AG10803 (cell line): Measurements from ENCODE around the gene PAQR4.

Source experiments
- DNase-seq: peaks from one replicate; pipeline ENCODE4 v3.0.0; 2010; ENCODE audit warnings: low read depth
- H3K4me3 ChIP-seq: 2 replicates; pipeline ENCODE4 v1.5.1; 2011; ENCODE audit warnings: mild to moderate bottlenecking, low read length, control low read depth
- TF ChIP-seq, protein P1 (sequence below): conservative IDR thresholded peaks from 2 replicates; pipeline ENCODE4 v1.5.1; 2011; ENCODE audit warnings: mild to moderate bottlenecking, low read length, control low read depth, inconsistent platforms

The PAQR4 gene

DNA sequence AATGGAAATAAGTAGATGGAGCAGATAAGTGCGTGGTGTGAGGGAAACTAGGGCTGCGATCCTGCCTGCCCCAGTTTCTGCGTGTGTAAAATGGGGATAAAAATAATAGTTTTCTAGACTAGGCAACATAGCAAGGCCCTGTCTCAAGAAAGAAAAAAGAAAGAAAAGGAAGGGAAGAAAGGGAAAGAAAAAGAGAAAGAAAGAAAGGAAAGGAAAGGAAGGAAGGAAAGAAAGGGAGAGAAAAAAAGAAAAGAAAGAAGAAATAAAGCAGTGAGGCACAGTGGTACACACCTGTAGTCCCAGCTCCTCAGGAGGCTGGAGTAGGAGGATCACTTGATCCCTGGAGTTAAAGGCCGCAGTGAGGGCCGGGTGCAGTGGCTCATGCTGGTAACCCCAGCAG is 13.3 kb downstream of the PAQR4 start:
- H3K4me3 ChIP-seq = no peak overlapping the region
- DNase-seq = no peak
- TF ChIP-seq, protein P1, sequence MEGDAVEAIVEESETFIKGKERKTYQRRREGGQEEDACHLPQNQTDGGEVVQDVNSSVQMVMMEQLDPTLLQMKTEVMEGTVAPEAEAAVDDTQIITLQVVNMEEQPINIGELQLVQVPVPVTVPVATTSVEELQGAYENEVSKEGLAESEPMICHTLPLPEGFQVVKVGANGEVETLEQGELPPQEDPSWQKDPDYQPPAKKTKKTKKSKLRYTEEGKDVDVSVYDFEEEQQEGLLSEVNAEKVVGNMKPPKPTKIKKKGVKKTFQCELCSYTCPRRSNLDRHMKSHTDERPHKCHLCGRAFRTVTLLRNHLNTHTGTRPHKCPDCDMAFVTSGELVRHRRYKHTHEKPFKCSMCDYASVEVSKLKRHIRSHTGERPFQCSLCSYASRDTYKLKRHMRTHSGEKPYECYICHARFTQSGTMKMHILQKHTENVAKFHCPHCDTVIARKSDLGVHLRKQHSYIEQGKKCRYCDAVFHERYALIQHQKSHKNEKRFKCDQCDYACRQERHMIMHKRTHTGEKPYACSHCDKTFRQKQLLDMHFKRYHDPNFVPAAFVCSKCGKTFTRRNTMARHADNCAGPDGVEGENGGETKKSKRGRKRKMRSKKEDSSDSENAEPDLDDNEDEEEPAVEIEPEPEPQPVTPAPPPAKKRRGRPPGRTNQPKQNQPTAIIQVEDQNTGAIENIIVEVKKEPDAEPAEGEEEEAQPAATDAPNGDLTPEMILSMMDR = no peak

DNA sequence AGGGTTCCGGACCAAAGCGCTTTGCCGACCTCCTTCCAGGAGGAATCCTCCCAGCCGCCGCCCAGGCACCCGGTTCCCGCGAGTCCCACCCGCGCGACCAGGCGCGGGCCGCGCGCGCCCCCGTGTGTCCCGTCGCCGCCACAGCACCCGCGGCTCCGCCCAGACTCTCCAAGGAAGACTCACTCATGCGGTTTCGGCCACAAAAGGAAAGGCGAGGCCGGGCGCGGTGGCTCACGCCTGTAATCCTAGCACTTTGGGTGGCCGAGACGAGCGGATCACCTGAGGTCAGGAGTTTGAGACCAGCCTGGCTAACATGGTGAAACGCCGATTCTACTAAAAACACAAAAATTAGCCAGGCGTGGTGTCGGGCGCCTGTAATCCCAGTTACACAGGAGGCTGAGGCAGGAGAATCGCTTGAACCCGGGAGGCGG is 14.6 kb downstream of the PAQR4 start:
- peak; percentile 72 for DNase-seq
- TF ChIP-seq, protein P1 = peak; percentile 36
- peak overlapping the region; percentile 44 for H3K4me3 ChIP-seq

DNA sequence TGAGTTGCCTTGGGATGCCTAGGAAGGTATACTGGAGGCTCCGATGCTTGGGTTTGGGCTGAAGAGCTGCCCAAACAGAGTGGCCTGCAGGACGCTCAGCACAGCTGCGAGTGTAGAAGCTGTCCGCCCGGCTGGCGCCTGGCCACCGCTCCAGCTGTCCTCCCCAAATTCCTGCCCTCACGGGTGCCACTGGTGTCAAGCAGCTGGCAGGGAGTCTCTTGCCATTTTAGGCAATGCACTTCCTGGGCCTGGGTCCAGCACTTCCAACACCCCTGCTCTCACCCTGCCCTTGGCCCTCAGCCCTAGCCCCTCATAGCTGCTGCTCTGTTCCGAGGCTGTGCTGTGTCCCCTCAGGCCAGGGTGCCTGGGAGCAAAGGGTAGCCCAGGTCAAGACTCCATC is 16.3 kb downstream of the PAQR4 start:
- no peak for DNase-seq
- TF ChIP-seq, protein P1 = no peak
- H3K4me3 ChIP-seq = no peak overlapping the region

DNA sequence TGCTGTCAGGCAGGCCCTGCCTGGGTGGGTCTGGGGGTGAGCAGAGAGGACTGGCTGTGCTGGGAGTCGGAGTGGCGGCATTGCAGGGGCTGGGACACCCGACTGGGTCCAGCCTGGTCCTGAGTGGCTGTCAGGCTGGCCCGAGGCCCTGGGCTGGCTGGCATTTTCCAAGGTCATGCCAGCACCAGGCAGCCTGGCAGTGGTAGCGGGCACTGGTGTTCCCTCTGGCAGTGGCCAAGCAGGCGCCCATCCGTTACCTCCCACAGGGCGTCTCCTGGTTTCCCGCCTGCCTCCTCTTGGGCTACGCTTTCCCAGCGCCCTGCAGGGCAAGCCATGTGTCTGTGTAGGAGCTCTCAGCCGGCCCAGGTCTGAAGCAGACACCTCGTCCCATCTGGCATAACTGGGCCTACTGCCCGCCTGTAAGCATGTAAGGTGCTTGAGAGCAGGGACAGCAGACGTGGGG is 16.8 kb downstream of the PAQR4 start:
- TF ChIP-seq, protein P1 = no peak
- H3K4me3 ChIP-seq = no peak overlapping the region
- no peak for DNase-seq

DNA sequence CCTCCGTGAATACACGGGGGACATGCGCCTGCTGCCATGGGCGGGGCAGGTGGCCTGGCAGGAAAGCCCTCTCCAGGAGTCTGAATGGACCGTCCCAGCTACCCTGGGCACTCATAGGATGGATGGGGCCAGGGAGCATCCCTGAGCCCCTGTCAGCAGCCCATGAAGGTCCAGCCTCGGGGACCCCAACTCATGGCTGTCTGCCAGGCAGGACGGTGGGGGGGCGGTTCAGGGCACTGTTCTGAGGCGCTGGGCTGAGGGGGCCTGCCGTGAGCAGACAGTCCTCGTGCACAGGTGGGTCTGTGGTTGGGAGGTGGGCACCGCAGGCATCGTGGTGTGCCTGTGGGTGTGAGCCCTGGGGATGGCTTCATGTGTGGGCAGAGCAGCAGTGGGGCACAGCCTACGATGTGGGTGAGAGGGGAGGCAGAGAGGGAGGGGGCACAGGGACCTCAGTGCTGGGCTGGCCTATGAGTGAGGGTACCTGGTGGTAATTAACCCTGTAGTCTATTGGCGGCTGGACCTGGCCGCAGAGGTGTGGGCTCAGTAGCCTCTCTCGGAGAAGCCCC is 17.6 kb downstream of the PAQR4 start:
- H3K4me3 ChIP-seq = no peak overlapping the region
- TF ChIP-seq, protein P1 = no peak
- no peak for DNase-seq

DNA sequence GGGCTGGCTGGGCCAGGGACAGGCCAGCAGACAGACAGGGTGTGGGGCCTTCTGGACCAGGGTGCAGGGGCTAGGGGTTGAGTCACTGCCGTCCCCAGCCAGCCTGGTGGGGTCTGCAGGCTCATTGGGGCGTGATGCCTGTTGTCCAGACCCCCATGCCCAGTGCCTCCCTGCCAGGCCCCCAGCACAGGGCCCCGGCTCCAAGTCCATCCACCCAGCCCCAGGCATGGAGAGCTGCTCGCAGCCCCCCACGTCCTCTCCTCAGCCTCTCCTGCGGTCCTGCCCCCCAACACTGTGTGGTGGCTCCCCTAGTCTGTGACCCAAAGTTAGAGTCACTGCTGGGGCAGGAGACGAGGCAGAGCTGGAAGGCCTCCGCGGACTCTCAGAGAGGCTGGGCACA is 18.1 kb downstream of the PAQR4 start:
- no peak overlapping the region for H3K4me3 ChIP-seq
- TF ChIP-seq, protein P1 = no peak
- DNase-seq = no peak

DNA sequence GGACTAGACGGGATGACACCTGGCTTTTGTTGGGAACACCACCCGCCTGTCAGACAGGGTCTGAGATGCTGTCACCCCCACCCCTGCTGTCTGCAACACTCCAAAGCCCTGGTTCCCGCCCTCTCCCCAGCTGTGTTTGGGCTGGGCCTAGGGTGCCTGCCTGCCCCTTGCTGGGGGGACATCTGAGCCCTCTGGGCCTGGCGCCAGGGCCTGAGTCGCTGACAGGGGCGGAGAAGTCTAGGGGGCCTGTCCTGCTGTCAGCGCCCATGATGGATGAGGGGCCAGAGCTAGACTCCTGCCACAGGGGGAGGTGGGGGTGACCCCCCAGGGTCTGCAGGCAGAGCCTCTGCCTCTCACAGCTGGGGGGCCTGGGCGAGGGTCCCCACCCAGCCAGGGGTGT is 18.7 kb downstream of the PAQR4 start:
- TF ChIP-seq, protein P1 = no peak
- no peak overlapping the region for H3K4me3 ChIP-seq
- no peak for DNase-seq
